Activated naive CD8-positive, alpha-beta T cell treated with anti-CD3 and anti-CD28 coated beads for 36 hours (primary cell): ENCODE measurements around the gene ELMO3. TPM values are rescaled to one million over a fixed set of nuclear protein-coding genes. Genes with fewer than 3 reads are reported as not detected.

Experiments used
- DNase-seq: peaks from one replicate; pipeline ENCODE4 v3.0.0; 2021
- H3K27ac Mint-ChIP-seq: one replicate; pipeline ENCODE4 v1.8.0; 2022; ENCODE audit warnings: mild to moderate bottlenecking, moderate library complexity, mixed read lengths
- H3K27me3 Mint-ChIP-seq: one replicate; pipeline ENCODE4 v1.8.0; 2022; ENCODE audit warnings: mild to moderate bottlenecking, mixed read lengths
- H3K36me3 Mint-ChIP-seq: one replicate; pipeline ENCODE4 v1.8.0; 2021; ENCODE audit warnings: mild to moderate bottlenecking, mixed read lengths
- H3K4me1 Mint-ChIP-seq: one replicate; pipeline ENCODE4 v1.8.0; 2021; ENCODE audit warnings: mixed read lengths
- H3K4me3 Mint-ChIP-seq: one replicate; pipeline ENCODE4 v1.8.0; 2022; ENCODE audit warnings: mild to moderate bottlenecking, moderate library complexity, mixed read lengths
- H3K9me3 Mint-ChIP-seq: one replicate; pipeline ENCODE4 v1.8.0; 2022; ENCODE audit warnings: mixed read lengths
- total RNA-seq, 2 experiments: library from RNA; stranded (reverse); gene quantifications; one replicate each; pipeline ENCODE4 v1.2.3, GENCODE V29; 2021

The ELMO3 gene
- total RNA-seq, 2 experiments from 2014 or later, result 4.3 to 4.5 TPM

DNA sequence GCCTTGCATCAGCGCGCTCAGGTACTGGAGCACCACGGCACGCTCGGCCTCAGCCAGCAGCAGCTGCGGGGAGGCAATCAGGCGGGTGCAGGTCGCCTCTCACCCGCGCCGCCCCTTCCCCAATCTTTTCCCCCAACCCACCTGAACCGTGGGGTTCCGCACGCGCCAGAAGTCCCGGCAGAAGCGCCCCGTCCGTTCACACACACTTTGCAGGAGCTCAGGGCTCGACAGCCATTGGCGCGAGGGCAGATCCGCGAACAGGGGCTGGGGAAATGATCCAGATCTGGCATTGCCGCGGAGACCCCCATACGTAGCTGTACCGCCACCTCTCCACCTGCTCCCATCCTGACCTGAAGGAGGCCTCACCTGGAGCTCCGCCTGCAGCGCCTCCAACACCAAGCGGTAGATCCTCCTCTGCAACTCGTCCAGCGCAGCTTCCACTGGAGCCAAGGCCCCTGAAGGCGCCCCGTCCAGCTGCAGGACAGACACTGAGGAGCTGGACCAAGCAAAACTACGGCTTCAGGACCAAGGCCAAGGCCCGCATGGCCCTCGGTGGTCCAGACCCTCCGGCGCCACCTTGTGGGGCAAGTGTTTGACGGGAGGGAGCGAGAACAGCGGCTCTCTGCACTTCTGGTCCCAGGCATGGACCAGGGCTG is 13.8 kb upstream of the ELMO3 start:
- H3K27me3 Mint-ChIP-seq, result peaks cover 13% of the 10 kb centered on the region
- H3K9me3 Mint-ChIP-seq, result no peaks in the 10 kb centered on the region
- H3K4me3 Mint-ChIP-seq, result peak overlapping the region; percentile 74
- no peak overlapping the region for H3K27ac Mint-ChIP-seq
- peak; percentile 85 for DNase-seq
- H3K36me3 Mint-ChIP-seq, result no peaks in the 10 kb centered on the region
- peaks cover 9% of the 10 kb centered on the region for H3K4me1 Mint-ChIP-seq

DNA sequence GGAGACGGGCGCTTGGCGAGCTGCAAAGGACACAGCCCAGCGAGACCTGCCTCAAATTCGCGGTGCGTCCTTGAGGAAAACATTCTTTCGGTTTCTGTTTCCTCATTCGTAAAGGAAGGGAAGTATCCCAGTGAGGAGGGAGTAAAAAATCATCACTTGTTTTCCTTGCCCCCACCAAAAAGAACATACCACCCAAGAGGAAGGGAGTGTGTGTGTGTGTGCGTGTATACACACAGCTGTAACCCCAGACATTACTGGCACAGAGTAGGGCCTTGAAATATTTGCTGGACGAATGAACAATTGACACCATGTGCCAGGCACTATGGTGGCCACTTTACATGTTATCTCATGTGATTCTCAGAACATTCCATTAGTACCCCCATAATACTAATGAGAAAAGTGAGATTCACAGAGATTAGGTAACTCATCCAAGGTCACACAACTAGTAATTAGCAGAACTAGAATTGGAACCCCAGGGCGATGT is 13.2 kb upstream of the ELMO3 start:
- Mint-ChIP-seq H3K27me3 (peaks cover 13% of the 10 kb centered on the region), H3K4me3 (no peak overlapping the region), H3K4me1 (peaks cover 9% of the 10 kb centered on the region), H3K9me3 (no peaks in the 10 kb centered on the region), H3K27ac (no peak overlapping the region), H3K36me3 (no peaks in the 10 kb centered on the region)
- no peak for DNase-seq

DNA sequence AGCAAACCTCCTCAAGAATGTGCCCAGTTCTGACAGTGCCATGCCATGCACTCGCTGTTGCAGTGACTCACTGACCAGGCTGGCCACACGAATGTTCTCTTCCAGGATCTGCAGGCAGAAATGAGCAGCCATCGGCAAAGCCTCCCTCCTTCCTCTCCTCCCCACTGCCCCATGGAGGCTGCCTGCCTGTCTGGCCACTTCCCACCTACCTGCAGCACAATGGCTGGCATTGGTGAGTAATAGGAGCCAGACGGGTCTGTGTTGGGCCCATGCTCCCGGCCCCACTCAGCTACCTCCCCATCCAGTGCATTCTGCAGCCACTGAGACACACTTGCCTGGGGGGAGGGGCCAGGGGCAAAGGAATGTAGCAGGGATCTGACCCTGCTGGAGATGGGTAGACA is 12.4 kb upstream of the ELMO3 start:
- Mint-ChIP-seq H3K36me3 (no peaks in the 10 kb centered on the region), H3K27ac (no peak overlapping the region), H3K9me3 (no peaks in the 10 kb centered on the region), H3K4me3 (no peak overlapping the region), H3K27me3 (peaks cover 13% of the 10 kb centered on the region), H3K4me1 (peaks cover 12% of the 10 kb centered on the region)
- DNase-seq, result no peak

DNA sequence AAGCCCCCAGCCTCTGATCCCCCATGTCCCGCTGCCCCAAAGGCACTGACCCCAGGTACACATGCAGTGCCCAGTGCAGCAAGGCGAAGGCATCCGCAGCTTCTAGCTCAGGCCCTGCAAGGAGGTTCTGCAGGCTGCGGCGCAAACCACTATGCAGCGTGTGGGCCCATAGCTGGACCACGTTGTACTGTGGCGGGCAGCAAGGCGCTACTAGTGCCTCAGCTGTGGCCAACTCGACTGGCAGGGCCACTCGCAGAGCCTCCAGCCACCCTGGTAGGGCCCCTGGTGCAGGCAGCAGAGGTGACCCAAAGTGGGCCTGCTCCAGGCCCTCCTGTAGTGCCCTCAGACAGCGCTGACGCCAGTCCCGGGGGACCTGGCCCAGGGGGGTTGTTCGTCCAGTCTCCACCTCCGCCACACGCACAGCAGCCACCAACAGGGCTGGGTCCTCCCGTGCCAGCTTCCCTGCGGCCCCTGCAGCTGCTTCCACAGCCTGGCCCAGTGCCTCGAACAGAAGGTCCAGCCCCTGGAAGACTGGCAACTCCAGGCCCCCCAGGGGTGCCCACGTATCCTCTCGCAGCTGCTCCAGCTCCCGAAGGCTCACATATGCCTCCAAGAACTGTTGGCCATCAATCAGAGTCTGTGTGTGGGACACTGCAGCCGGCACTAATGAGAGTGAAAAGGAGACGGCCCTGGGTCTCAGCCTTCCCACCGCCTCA is 11.6 kb upstream of the ELMO3 start:
- H3K4me1 Mint-ChIP-seq, result peaks cover 12% of the 10 kb centered on the region
- H3K27ac Mint-ChIP-seq, result no peak overlapping the region
- peaks cover 13% of the 10 kb centered on the region for H3K27me3 Mint-ChIP-seq
- DNase-seq, result no peak
- no peak overlapping the region for H3K4me3 Mint-ChIP-seq
- no peaks in the 10 kb centered on the region for H3K36me3 Mint-ChIP-seq
- H3K9me3 Mint-ChIP-seq, result no peaks in the 10 kb centered on the region

DNA sequence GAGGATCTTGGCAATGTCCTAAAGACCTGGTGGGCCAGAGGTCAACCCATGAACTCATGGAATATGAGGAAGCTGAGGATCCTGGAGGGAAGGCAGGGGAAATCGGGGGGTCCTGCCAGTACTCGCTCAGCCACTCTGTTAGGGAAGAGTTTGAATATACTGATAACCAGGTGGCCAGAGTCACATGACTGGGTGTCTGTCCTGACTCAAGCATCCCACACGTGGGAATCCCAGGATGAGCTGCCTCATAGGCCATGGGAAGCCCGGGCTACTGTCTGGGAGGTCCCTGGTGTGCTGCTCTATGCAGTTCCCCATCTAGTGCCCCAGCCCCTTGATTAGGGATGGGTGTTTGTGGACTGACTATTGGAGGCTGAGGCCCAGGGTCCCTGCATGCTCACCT is 10.6 kb upstream of the ELMO3 start:
- DNase-seq, result no peak
- H3K27me3 Mint-ChIP-seq, result peaks cover 13% of the 10 kb centered on the region
- peaks cover 19% of the 10 kb centered on the region for H3K4me1 Mint-ChIP-seq
- no peaks in the 10 kb centered on the region for H3K9me3 Mint-ChIP-seq
- no peak overlapping the region for H3K27ac Mint-ChIP-seq
- no peak overlapping the region for H3K4me3 Mint-ChIP-seq
- peaks cover 10% of the 10 kb centered on the region for H3K36me3 Mint-ChIP-seq

DNA sequence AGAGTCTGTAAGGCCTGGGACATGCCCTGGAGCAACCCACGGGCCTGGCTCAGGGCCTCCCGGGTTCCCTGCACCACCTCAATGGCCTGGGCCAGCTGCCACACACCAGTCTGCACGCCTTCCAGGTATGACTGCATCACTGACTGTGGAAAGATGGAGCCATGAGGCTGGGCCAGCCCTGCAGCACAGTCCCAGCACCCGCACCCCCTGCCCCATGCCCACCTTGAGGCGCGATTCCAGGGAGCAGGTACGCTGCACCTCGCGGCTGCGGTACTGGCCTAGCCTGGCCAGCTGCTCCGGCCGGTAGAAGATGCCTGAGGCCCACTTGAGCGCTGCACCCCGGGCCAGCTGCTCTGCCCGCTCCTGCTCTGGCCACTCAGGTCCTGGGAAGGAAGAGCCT is 10.1 kb upstream of the ELMO3 start:
- Mint-ChIP-seq H3K27me3 (peaks cover 13% of the 10 kb centered on the region), H3K9me3 (no peaks in the 10 kb centered on the region), H3K4me3 (no peak overlapping the region), H3K4me1 (peaks cover 24% of the 10 kb centered on the region), H3K27ac (no peak overlapping the region), H3K36me3 (peaks cover 15% of the 10 kb centered on the region)
- no peak for DNase-seq

DNA sequence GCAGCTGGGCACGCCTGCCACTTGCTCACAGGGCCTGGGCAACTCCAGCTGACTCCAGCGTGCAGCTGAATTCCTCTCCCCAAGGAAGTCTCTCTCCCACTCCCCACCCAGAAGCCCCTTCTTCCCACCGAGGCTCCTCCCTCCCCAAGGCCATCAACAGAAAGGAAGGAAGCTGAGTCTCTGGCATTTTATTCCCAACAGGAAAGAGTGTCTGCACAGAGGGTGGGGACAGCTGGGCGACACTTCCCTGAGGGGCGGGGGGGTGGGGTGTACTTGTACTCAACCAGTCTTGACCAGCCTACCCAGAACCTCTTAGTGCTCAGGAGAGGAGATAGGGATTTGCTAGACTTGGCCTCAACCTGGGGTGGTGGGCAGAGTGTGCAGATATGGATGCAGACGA is 8.9 kb upstream of the ELMO3 start, which contains the start of gene EXOC3L1:
Gene EXOC3L1 (minus strand): TSS at position 96 of the 400 bp plus-strand sequence. CDS start 460 bp downstream, outside the sequence.
- H3K9me3 Mint-ChIP-seq, result no peaks in the 10 kb centered on the region
- H3K27ac Mint-ChIP-seq, result no peak within 1 kb of the TSS
- DNase-seq, result no peak
- H3K27me3 Mint-ChIP-seq, result peaks cover 12% of the 10 kb centered on the region
- peaks cover 24% of the 10 kb centered on the region for H3K4me1 Mint-ChIP-seq
- peaks cover 23% of the 10 kb centered on the region for H3K36me3 Mint-ChIP-seq
- no peak within 1 kb of the TSS for H3K4me3 Mint-ChIP-seq

DNA sequence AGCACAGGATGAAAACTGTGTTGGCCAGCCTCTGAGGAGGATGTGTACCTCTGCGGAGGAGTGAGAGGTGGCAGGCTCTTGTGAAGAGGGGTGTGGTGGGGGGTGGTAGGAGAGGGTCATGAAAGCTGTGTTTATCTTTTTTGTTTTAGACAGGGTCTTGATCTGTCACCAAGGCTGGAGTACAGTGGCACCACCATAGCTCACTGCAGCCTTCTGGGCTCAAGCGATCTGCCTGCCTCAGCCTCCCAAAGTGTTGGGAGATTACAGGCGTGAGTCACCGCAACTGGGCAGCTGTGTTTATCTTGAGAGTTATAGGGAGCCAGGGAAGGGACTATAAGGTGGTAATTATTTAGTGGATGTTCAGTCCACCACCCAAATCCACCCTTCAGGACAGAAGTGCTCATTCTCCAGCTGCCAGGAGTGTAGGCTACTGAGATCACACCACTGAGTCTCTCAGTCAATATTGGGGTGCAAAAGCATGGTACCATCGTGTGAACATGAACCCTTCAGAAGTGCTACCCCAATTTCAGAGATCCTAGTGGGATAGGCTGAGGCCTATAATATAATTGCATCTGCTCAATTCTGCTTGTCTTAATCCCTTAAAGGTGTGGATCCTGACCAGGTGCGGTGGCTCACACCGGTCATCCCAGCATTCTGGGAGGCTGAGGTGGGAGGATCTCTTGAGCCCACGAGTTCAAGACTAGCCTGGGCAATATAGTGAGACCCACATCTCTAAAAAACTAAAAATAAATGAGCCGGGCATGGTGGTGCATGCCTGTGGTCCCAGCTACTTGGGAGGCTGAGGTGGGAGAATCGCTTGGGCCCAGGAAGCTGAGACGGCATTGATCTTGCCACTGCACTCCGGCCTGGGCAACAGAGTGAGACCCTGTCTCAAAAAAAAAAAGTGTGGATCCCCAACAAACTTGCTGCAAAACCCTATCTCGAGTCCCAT is 8.2 kb upstream of the ELMO3 start:
- no peaks in the 10 kb centered on the region for H3K9me3 Mint-ChIP-seq
- peaks cover 18% of the 10 kb centered on the region for H3K4me1 Mint-ChIP-seq
- peak overlapping the region; percentile 78 for H3K27ac Mint-ChIP-seq
- peak overlapping the region; percentile 95 for H3K4me3 Mint-ChIP-seq
- no peak for DNase-seq
- peaks cover 6% of the 10 kb centered on the region for H3K27me3 Mint-ChIP-seq
- peaks cover 29% of the 10 kb centered on the region for H3K36me3 Mint-ChIP-seq

DNA sequence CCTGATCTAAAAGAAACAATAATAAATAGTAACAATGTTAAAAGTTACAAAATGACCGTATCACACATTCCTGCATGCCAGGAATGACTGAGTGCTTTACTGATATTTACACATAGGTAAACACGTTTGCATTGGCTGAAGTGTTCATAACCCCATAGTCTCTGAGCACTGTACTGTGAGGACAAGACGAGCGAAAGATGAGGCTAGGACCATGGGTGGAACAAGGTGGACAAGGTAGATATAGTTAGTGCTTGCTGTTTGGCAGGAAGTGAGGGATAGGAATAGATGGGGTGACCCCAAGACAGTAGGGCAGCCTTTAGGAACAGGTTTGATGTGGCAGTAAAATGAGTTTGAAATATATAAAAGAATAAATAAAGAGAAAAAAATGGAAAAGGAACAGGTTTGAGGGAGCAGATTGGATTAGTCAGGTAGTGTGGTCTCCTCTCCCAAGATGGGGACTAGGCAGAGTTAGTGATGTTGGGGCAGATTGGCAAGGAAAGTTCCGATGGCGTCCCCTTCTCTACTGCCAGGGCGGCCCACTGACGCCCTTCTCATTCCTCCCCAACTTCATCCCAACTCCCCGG is 7.4 kb upstream of the ELMO3 start:
- DNase-seq, result no peak
- Mint-ChIP-seq H3K4me1 (peaks cover 23% of the 10 kb centered on the region), H3K36me3 (peaks cover 36% of the 10 kb centered on the region), H3K9me3 (no peaks in the 10 kb centered on the region), H3K27ac (peak overlapping the region; percentile 78), H3K4me3 (peak overlapping the region; percentile 95), H3K27me3 (peaks cover 6% of the 10 kb centered on the region)

DNA sequence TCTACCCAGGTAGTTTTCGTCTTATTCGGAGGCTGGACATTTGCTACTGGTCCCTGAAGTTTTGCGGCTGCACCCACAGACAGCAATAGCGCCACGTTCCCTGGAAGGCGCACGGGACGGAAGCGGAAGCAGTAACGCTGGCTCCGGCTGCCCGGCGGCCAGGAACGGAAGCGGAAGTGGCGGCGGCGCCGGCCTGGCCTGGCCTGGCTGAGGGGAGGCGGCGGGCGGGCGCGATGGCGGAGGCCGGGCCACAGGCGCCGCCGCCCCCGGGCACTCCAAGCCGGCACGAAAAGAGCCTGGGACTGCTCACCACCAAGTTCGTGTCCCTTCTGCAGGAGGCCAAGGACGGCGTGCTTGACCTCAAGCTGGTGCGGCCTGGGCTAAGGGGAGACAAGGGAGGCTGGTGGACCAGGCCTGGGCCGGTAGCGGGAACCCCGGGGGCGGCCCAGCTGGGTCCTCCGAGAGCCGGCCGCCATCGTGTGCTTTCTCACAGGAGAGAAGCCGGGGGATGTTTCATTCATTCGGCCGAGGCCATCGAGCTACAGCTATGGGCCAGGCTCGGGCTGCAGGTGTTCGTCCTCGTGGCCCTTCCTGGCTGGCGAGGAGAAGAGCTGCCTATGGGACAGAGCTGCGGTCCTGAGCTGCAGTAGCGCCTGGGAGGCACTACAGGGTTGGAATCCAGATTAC is 6.8 kb upstream of the ELMO3 start, which contains the start of gene E2F4:
Gene E2F4 (plus strand): TSS at position 161 of the 687 bp plus-strand sequence. CDS start 73 bp downstream, at position 234.
- H3K4me3 Mint-ChIP-seq, result peak within 1 kb of the TSS; percentile 95
- no peaks in the 10 kb centered on the region for H3K27me3 Mint-ChIP-seq
- H3K9me3 Mint-ChIP-seq, result no peaks in the 10 kb centered on the region
- peaks cover 26% of the 10 kb centered on the region for H3K4me1 Mint-ChIP-seq
- peak; percentile 91 for DNase-seq
- H3K27ac Mint-ChIP-seq, result peak within 1 kb of the TSS; percentile 82
- peaks cover 41% of the 10 kb centered on the region for H3K36me3 Mint-ChIP-seq

DNA sequence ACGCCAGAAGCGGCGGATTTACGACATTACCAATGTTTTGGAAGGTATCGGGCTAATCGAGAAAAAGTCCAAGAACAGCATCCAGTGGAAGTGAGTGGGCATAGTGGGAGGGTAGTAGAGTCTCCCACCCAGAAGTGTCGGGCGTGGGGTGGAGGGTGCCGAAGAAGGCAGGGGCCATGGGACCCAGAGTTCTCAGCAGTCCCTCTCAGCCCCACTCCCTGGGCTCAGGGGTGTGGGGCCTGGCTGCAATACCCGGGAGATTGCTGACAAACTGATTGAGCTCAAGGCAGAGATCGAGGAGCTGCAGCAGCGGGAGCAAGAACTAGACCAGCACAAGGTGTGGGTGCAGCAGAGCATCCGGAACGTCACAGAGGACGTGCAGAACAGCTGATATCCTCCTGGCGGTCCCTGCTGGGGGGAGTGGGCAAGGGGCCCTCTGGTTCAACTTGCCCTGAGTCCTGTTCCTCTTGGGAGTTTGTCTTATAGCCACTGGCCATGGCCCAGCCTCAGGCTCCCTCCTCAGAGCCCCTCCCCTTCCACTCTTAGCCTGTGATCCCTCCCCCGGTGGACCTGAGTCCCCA is 6.1 kb upstream of the ELMO3 start:
- no peak for DNase-seq
- H3K4me1 Mint-ChIP-seq, result peaks cover 26% of the 10 kb centered on the region
- no peaks in the 10 kb centered on the region for H3K9me3 Mint-ChIP-seq
- H3K27me3 Mint-ChIP-seq, result no peaks in the 10 kb centered on the region
- H3K4me3 Mint-ChIP-seq, result peak overlapping the region; percentile 95
- peak overlapping the region; percentile 82 for H3K27ac Mint-ChIP-seq
- H3K36me3 Mint-ChIP-seq, result peaks cover 41% of the 10 kb centered on the region

DNA sequence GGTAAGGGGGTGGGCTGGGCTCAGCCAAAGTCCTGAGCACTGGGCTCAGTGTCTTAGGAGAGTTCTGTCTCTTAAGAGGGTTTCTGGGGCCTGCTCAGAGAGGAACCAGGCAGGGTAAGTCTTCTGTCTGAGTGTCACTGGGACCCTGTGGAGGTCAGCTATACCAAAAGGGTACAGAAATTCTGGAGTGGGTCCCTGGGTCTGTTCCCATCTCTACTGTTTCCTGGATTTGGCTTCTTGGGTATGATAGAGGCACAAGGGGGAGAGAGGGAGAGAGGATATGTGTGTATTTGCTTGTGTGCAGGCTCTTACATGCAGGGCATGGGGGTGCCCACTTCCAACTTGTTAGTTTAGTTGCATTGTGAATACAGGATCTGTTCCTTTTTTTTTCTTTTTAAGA is 5.4 kb upstream of the ELMO3 start:
- Mint-ChIP-seq H3K27ac (peak overlapping the region; percentile 82), H3K9me3 (no peaks in the 10 kb centered on the region), H3K36me3 (peaks cover 41% of the 10 kb centered on the region), H3K27me3 (no peaks in the 10 kb centered on the region), H3K4me1 (peaks cover 26% of the 10 kb centered on the region), H3K4me3 (peak overlapping the region; percentile 95)
- no peak for DNase-seq

DNA sequence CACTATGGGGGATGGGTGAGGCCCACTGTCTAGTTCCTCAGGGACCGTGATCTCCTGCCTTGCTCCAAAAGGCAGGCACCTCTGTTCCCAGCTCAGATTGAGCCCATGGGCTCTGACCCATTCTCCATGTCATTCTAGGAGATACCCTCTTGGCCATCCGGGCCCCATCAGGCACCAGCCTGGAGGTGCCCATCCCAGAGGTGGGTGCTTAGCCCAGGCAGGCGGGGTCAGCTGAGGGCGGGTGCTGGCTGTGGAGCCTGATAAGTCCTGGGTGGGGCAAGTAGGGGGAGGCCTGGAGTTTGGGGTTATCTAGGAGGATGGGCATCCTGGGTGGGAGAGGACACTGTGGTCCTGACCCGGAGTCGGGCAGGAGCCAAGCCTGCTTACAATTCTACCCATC is 4.7 kb upstream of the ELMO3 start:
- no peaks in the 10 kb centered on the region for H3K9me3 Mint-ChIP-seq

DNA sequence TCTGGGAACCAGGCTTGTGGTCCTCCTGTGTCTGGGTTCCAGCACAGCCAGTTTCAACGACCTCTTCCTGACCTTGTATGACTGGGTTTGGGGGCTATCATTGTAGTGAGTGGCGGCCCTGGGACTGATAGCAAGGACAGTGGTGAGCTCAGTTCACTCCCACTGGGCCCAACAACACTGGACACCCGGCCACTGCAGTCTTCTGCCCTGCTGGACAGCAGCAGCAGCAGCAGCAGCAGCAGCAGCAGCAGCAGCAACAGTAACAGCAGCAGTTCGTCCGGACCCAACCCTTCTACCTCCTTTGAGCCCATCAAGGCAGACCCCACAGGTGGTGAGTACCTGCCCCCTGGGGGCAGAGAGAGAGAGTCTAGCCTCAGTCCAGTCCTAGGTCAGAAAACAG is 3.3 kb upstream of the ELMO3 start:
- no peak for DNase-seq
- Mint-ChIP-seq H3K4me3 (no peak overlapping the region), H3K4me1 (peaks cover 26% of the 10 kb centered on the region), H3K27me3 (no peaks in the 10 kb centered on the region), H3K27ac (peak overlapping the region; percentile 3), H3K9me3 (no peaks in the 10 kb centered on the region), H3K36me3 (peaks cover 44% of the 10 kb centered on the region)

More for the DNA sequence above, 4.7 kb upstream of the ELMO3 start:
- no peaks in the 10 kb centered on the region for H3K27me3 Mint-ChIP-seq
- DNase-seq, result no peak
- peaks cover 26% of the 10 kb centered on the region for H3K4me1 Mint-ChIP-seq
- H3K27ac Mint-ChIP-seq, result no peak overlapping the region
- H3K4me3 Mint-ChIP-seq, result peak overlapping the region; percentile 95
- H3K36me3 Mint-ChIP-seq, result peaks cover 41% of the 10 kb centered on the region
